IMR-90 (cell line): ENCODE data around the gene RPTOR.

Experiments
- BHLHE40 ChIP-seq: fragments of 150-350 bp; IDR thresholded peaks from 2 replicates; pipeline ENCODE4 v1.6.1; 2016; ENCODE audit warnings: mild to moderate bottlenecking, low read depth, low read length
- CEBPB ChIP-seq: IDR thresholded peaks from 2 replicates; pipeline ENCODE4 v1.6.1; 2012; ENCODE audit warnings: low read depth, low read length, improper control_type of control experiment
- CTCF ChIP-seq: conservative IDR thresholded peaks from 2 replicates; pipeline ENCODE4 v1.5.1; 2012; ENCODE audit warnings: mild to moderate bottlenecking, low read depth, low read length, improper control_type of control experiment
- ELK1 ChIP-seq: fragments of 150-350 bp; IDR thresholded peaks from 2 replicates; pipeline ENCODE4 v1.6.1; 2016; ENCODE audit warnings: low read depth, mild to moderate bottlenecking, low read length, moderate library complexity, borderline replicate concordance
- FOS ChIP-seq: fragments of 150-350 bp; IDR thresholded peaks from 2 replicates; pipeline ENCODE4 v1.6.1; 2016; ENCODE audit warnings: low read depth, low read length
- MXI1 ChIP-seq: IDR thresholded peaks from 2 replicates; pipeline ENCODE4 v1.6.1; 2012; ENCODE audit warnings: low read depth, mild to moderate bottlenecking, low read length, moderate library complexity, borderline replicate concordance
- POLR2A ChIP-seq: IDR thresholded peaks from 2 replicates; pipeline ENCODE4 v1.6.1; 2012; ENCODE audit warnings: mild to moderate bottlenecking, low read depth, low read length
- RAD21 ChIP-seq: IDR thresholded peaks from 2 replicates; pipeline ENCODE4 v1.6.1; 2012; ENCODE audit warnings: low read length, improper control_type of control experiment
- RCOR1 ChIP-seq: IDR thresholded peaks from 2 replicates; pipeline ENCODE4 v1.6.1; 2012; ENCODE audit warnings: mild to moderate bottlenecking, low read length, improper control_type of control experiment; ENCODE audit not compliant: insufficient replicate concordance
- RFX5 ChIP-seq: IDR thresholded peaks from 2 replicates; pipeline ENCODE4 v1.8.0; 2012; ENCODE audit warnings: low read depth, mild to moderate bottlenecking, low read length, moderate library complexity
- SMC3 ChIP-seq: fragments of 150-350 bp; IDR thresholded peaks from 2 replicates; pipeline ENCODE4 v1.6.1; 2016; ENCODE audit warnings: low read depth, mild to moderate bottlenecking, antibody characterized with exemption, low read length, moderate library complexity
- TF ChIP-seq, protein P1 (sequence below): fragments of 150-350 bp; IDR thresholded peaks from 2 replicates; pipeline ENCODE4 v1.6.1; 2017; ENCODE audit warnings: mild to moderate bottlenecking, antibody characterized with exemption, low read length, low read depth

- TF ChIP-seq CTCF, result no peak
- TF ChIP-seq, protein P1, sequence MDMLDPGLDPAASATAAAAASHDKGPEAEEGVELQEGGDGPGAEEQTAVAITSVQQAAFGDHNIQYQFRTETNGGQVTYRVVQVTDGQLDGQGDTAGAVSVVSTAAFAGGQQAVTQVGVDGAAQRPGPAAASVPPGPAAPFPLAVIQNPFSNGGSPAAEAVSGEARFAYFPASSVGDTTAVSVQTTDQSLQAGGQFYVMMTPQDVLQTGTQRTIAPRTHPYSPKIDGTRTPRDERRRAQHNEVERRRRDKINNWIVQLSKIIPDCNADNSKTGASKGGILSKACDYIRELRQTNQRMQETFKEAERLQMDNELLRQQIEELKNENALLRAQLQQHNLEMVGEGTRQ, result no peak
- no peak for TF ChIP-seq MXI1
- TF ChIP-seq BHLHE40, result no peak
- TF ChIP-seq POLR2A, result no peak
- no peak for TF ChIP-seq SMC3
- no peak for TF ChIP-seq RCOR1
- no peak for TF ChIP-seq FOS
- TF ChIP-seq ELK1, result no peak
- TF ChIP-seq RAD21, result no peak
- no peak for TF ChIP-seq RFX5
- TF ChIP-seq CEBPB, result no peak
Observed at GRCh38 chr17:80856863-80857755, 312.5 kb downstream of the RPTOR start.
